Upper lobe of left lung (tissue), 6 donors: ENCODE measurements around the gene CINP. TPM values are rescaled to one million over a fixed set of nuclear protein-coding genes. Genes with fewer than 3 reads are reported as not detected.

Experiments used
- ATAC-seq, 2 donors: fragments of 200-7000 bp; cut with Tn5 transposase; one replicate each; pipeline ENCODE4 v1.9.1; 2022; ENCODE audit warnings: mild to moderate bottlenecking in 2 of 2, moderate library complexity in 2 of 2; ENCODE audit not compliant: low FRiP score in 2 of 2
- DNase-seq, 2 donors: peaks; one replicate each; pipeline ENCODE4 v3.0.0-alpha.2; 2019 to 2020
- H3K27ac ChIP-seq, 4 donors: fragments of 200-600 bp; sonication (generic); one replicate each; pipeline ENCODE4 v1.5.1; 2016 to 2019
- H3K27me3 ChIP-seq, 4 donors: fragments of 200-600 bp; sonication (generic); one replicate each; pipeline ENCODE4 v1.5.1; 2017 to 2019
- H3K36me3 ChIP-seq, 4 donors: fragments of 200-600 bp; sonication (generic); one replicate each; pipeline ENCODE4 v1.5.1; 2016 to 2019
- H3K4me1 ChIP-seq, 4 donors: fragments of 200-600 bp; sonication (generic); one replicate each; pipeline ENCODE4 v1.5.1; 2018 to 2019
- H3K4me3 ChIP-seq, 4 donors: fragments of 200-600 bp; sonication (generic); one replicate each; pipeline ENCODE4 v1.5.1; 2017 to 2019; ENCODE audit warnings: mild to moderate bottlenecking in 2 of 4, moderate library complexity in 1 of 4
- H3K9me3 ChIP-seq, 4 donors: fragments of 200-600 bp; sonication (generic); one replicate each; pipeline ENCODE4 v1.5.1; 2018 to 2019
- EP300 ChIP-seq, 4 donors: sonication (generic); formaldehyde crosslinking; IDR thresholded peaks; one replicate each; pipeline ENCODE4 v1.5.1; 2017; ENCODE audit warnings: antibody characterized with exemption in 4 of 4, control low read depth in 2 of 4
- POLR2A ChIP-seq, 4 donors: fragments of 450-650 bp; IDR thresholded peaks; one replicate each; pipeline ENCODE4 v1.5.1; 2016 to 2017; ENCODE audit warnings: antibody characterized with exemption in 4 of 4, mild to moderate bottlenecking in 2 of 4
- POLR2AphosphoS5 ChIP-seq, 2 donors: sonication (generic); formaldehyde crosslinking; IDR thresholded peaks; one replicate each; pipeline ENCODE4 v1.5.1; 2017; ENCODE audit warnings: antibody characterized with exemption in 2 of 2
- WGBS, 2 donors: methylation state at CpG; one replicate each; pipeline ENCODE4 v1.1.5; 2017 to 2018; 5-methylcytosine and 5-hydroxymethylcytosine counted together
- total RNA-seq, 6 donors: library from RNA; depleted of rRNA in 4 of 6; stranded (reverse); fragments of >200 nt in 4 of 6; gene quantifications; one replicate each; pipeline versions ENCODE4 v1.1.0 to v1.2.1, GENCODE V29; 2016 to 2021
- TF ChIP-seq, protein P1 (sequence below), 6 experiments: fragments of 450-650 bp in 4 of 6; fragments of 200-600 bp in 2 of 6; sonication (generic) in 2 of 6; IDR thresholded peaks; one replicate each; pipeline ENCODE4 v1.5.1; 2016 to 2019; ENCODE audit warnings: antibody characterized with exemption in 6 of 6
- donor health status: DM: no; HTN: no; CAD: no; lungs with moderate emphysema.
- donor health status: DM: no; HTN: yes; CAD: no; lungs with severe emphysema.

Gene CINP
- total RNA-seq, 6 donors from 2014 or later, result 13.6 to 37.7 (median 31.1) TPM

DNA sequence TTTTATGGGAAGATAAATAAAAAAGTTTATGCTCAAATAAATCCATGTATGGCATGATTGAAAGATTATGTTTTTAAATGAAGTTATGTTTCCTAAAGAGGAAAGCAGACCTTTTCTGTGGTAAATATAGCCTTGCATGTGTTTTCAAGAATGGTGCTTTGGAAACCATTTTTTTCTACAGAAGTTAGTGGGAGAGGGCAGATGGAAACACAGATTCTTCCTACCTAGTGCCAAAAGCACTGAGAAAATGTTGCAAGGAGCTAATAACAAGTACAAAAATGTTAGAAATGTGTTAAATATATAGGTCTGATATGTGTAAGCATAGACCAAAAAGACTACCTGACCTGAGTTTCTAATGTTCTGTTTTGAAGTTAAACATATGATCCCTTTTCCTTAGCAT lies 24.4 kb upstream of the CINP start:
- H3K36me3 ChIP-seq, result peaks cover 0 to 13% (median 3%) of the 10 kb centered on the region in 4 donors
- peaks cover 0 to 3% (median 2%) of the 10 kb centered on the region in 4 donors for H3K4me1 ChIP-seq
- ATAC-seq (no peak), DNase-seq (no peak)
- H3K27me3 ChIP-seq, result no peaks in the 10 kb centered on the region
- no peaks in the 10 kb centered on the region for H3K9me3 ChIP-seq
- TF ChIP-seq POLR2A (IDR thresholded peaks at IDR 0.05) (no peak), EP300 (IDR thresholded peaks at IDR 0.05) (no peak), POLR2AphosphoS5 (IDR thresholded peaks at IDR 0.05) (no peak)
- TF ChIP-seq, protein P1, sequence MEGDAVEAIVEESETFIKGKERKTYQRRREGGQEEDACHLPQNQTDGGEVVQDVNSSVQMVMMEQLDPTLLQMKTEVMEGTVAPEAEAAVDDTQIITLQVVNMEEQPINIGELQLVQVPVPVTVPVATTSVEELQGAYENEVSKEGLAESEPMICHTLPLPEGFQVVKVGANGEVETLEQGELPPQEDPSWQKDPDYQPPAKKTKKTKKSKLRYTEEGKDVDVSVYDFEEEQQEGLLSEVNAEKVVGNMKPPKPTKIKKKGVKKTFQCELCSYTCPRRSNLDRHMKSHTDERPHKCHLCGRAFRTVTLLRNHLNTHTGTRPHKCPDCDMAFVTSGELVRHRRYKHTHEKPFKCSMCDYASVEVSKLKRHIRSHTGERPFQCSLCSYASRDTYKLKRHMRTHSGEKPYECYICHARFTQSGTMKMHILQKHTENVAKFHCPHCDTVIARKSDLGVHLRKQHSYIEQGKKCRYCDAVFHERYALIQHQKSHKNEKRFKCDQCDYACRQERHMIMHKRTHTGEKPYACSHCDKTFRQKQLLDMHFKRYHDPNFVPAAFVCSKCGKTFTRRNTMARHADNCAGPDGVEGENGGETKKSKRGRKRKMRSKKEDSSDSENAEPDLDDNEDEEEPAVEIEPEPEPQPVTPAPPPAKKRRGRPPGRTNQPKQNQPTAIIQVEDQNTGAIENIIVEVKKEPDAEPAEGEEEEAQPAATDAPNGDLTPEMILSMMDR (IDR thresholded peaks at IDR 0.05), result no peak
- H3K4me3 ChIP-seq, result no peak overlapping the region
- H3K27ac ChIP-seq, result no peak overlapping the region

DNA sequence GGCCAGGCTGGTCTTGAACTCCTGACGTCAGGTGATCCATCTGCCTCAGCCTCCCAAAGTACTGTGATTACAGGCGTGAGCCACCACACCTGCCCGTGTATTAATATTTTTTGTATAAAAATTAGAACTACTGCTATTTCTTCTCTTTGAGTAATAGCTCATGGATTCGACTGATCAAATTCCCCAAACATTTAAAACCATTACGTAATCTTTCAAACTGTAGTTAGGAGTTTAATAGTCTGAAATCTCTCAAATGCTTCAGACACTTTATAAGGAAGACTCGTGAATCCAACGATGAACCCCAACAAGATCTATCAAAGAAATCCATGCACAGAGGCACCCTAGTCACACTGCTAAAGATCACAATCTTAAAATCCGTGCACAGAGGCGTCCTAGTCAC lies 16.1 kb upstream of the CINP start:
- peaks cover 0 to 43% (median 27%) of the 10 kb centered on the region in 4 donors for H3K36me3 ChIP-seq
- ATAC-seq, result no peak
- TF ChIP-seq, protein P1 (IDR thresholded peaks at IDR 0.05), result no peak
- no peak for TF ChIP-seq POLR2AphosphoS5 (IDR thresholded peaks at IDR 0.05)
- no peak for TF ChIP-seq POLR2A (IDR thresholded peaks at IDR 0.05)
- TF ChIP-seq EP300 (IDR thresholded peaks at IDR 0.05), result no peak
- DNase-seq, result no peak
- peaks cover 0 to 4% (median 0%) of the 10 kb centered on the region in 4 donors for H3K4me1 ChIP-seq
- 98% methylated on average over 9 of the region's 9 CpGs for WGBS, 2 donors
- H3K9me3 ChIP-seq, result no peaks in the 10 kb centered on the region
- no peak overlapping the region for H3K4me3 ChIP-seq
- no peak overlapping the region for H3K27ac ChIP-seq
- H3K27me3 ChIP-seq, result no peaks in the 10 kb centered on the region

DNA sequence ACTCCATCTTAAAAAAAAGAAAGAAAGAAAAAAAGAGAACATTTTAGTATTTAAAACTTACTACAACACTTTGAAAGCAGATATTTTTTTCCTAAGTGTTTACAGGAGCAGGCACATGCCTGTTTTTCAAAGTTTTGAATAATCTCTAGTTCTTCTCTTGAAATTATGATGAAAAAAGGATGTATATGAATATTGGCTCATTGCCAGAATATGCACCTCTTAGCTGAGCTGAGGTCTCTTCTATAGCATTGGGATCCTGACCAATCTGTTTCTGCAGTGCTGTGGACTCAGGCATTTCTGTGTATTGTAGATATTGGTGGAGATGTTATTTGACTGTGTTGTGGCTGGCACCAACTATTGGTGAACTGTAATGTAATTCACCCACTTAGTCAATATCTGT lies 15.0 kb upstream of the CINP start:
- H3K27me3 ChIP-seq, result no peaks in the 10 kb centered on the region
- H3K9me3 ChIP-seq, result no peaks in the 10 kb centered on the region
- no peak for DNase-seq
- ATAC-seq, result no peak
- H3K4me3 ChIP-seq, result no peak overlapping the region
- H3K36me3 ChIP-seq, result peaks cover 0 to 43% (median 24%) of the 10 kb centered on the region in 4 donors
- H3K27ac ChIP-seq, result no peak overlapping the region
- TF ChIP-seq EP300 (IDR thresholded peaks at IDR 0.05), result no peak
- TF ChIP-seq, protein P1 (IDR thresholded peaks at IDR 0.05), result no peak
- H3K4me1 ChIP-seq, result peaks cover 0 to 4% (median 0%) of the 10 kb centered on the region in 4 donors

DNA sequence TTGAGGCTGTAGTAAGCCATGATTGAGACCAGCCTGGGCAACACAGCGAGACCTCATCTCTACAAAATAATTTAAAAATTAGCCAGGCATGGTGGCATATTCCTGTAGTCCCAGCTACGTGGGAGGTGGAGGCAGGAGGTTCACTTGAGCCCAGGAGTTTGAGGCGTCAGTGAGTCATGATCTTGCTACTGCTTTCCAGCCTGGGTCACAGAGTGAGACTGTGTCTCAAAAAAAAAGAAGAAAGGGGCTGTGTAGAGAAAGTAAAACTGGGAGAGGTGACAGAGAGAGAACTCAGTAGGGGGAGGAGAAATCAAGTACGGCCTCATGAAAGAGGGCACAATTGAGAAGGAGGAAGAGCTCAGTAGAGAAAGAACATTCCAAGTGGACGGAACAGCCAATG lies 12.4 kb upstream of the CINP start:
- H3K4me1 ChIP-seq, result peaks cover 0 to 12% (median 5%) of the 10 kb centered on the region in 4 donors
- H3K9me3 ChIP-seq, result no peaks in the 10 kb centered on the region
- no peak overlapping the region for H3K4me3 ChIP-seq
- TF ChIP-seq POLR2AphosphoS5 (IDR thresholded peaks at IDR 0.05), result no peak
- no peak for TF ChIP-seq POLR2A (IDR thresholded peaks at IDR 0.05)
- TF ChIP-seq, protein P1 (IDR thresholded peaks at IDR 0.05), result no peak
- TF ChIP-seq EP300 (IDR thresholded peaks at IDR 0.05), result no peak
- no peak for DNase-seq
- no peak overlapping the region for H3K27ac ChIP-seq
- ATAC-seq, result no peak
- WGBS, 2 donors, result 89 to 91% methylated on average over 5 of the region's 5 CpGs
- peaks cover 0 to 35% (median 21%) of the 10 kb centered on the region in 4 donors for H3K36me3 ChIP-seq
- no peaks in the 10 kb centered on the region for H3K27me3 ChIP-seq

DNA sequence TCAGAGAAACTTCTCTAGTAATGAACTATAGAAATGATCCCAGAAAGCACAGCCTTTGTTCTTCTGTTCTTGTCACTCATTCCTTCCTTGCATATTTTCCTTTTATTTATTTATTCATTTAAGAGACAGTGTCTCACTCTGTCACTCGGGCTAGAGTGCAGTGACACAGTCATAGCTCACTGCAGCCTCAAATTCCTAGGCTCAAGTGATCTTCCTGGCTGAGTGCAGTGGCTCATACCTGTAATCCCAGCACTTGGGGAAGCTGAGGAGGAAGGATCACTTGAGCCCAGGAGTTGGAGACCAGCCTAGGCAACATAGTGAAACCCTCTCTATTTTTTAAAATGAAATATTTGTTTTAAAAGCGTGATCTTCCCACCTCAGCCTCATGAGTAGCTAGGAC lies 11.6 kb upstream of the CINP start:
- peaks cover 0 to 15% (median 7%) of the 10 kb centered on the region in 4 donors for H3K4me1 ChIP-seq
- no peaks in the 10 kb centered on the region for H3K9me3 ChIP-seq
- no peak for ATAC-seq
- no peaks in the 10 kb centered on the region for H3K27me3 ChIP-seq
- peak in 1 of 2 donors; percentile 36 for DNase-seq
- no peak overlapping the region for H3K4me3 ChIP-seq
- WGBS, 2 donors, result 68 to 76% methylated on average over 2 of the region's 2 CpGs
- TF ChIP-seq POLR2A (IDR thresholded peaks at IDR 0.05) (no peak), POLR2AphosphoS5 (IDR thresholded peaks at IDR 0.05) (no peak)
- TF ChIP-seq, protein P1 (IDR thresholded peaks at IDR 0.05), result no peak
- H3K27ac ChIP-seq, result no peak overlapping the region
- peaks cover 0 to 27% (median 13%) of the 10 kb centered on the region in 4 donors for H3K36me3 ChIP-seq
